GM23338 (cell line): ENCODE data around the gene TCF12.

Source experiments
- CTCF ChIP-seq, 2 experiments: fragments of 200-600 bp in 1 of 2; sonication (generic) in 1 of 2; conservative IDR thresholded peaks; 2 replicates each; pipeline versions ENCODE4 v1.5.1 to v1.6.1; 2016 to 2017; ENCODE audit warnings: antibody characterized with exemption in 2 of 2, low read depth in 2 of 2, mild to moderate bottlenecking in 2 of 2, moderate library complexity in 1 of 2
- EZH2 ChIP-seq: fragments of 200-600 bp; sonication (generic); IDR thresholded peaks from one replicate; pipeline ENCODE4 v1.8.0; 2017; ENCODE audit warnings: antibody characterized with exemption, mild to moderate bottlenecking, low read depth; ENCODE audit not compliant: unreplicated experiment
- POLR2AphosphoS5 ChIP-seq: IDR thresholded peaks from 2 replicates; pipeline ENCODE4 v1.6.1; 2016; ENCODE audit warnings: antibody characterized with exemption, low read depth

DNA sequence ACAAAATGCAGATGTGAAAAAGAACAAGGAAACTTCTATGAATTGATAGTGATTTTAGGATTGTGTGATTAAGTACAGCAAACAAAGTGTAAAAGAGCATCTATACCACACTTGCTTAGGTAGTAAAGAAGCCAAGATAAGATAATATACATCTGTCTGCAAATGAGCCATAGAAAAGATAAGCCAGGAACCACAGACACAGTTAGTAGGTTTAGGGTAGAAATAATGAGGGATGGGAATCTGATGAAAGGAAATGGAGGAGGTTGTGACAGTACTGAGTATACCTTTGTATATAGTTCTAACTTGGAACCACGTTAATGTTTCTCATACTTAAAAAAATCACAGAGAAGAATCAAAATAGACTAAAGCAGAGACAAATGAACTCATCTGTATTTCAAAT is 54.0 kb downstream of the TCF12 start:
- no peak for TF ChIP-seq EZH2
- TF ChIP-seq CTCF (conservative IDR thresholded peaks at IDR 0.05; ENCODE audit: low read depth in 2 of 2) = no peak
- TF ChIP-seq POLR2AphosphoS5 = no peak
